Fibroblast of villous mesenchyme (primary cell): ENCODE measurements around the gene AFAP1L1. TPM values are rescaled to one million over a fixed set of nuclear protein-coding genes. Genes with fewer than 3 reads are reported as not detected.
"Not testable (repeated sequence)": the region's sequence is repeated elsewhere in the genome, so short reads cannot be mapped to it uniquely, and the experiment has no call there.

Experiments used
- DNase-seq: peaks from one replicate; pipeline ENCODE4 v3.0.0-alpha.2; 2010; ENCODE audit warnings: low read depth
- H3K4me3 ChIP-seq: 2 replicates; pipeline ENCODE4 v1.5.1; 2011; ENCODE audit warnings: low read depth, mild to moderate bottlenecking, low read length
- total RNA-seq: library from RNA; depleted of rRNA; stranded (reverse); fragments of >200 nt; gene quantifications from 2 replicates; pipeline ENCODE4 v1.2.3, GENCODE V29; 2012
- TF ChIP-seq, protein P1 (sequence below): IDR thresholded peaks from 2 replicates; pipeline ENCODE4 v1.5.1; 2012; ENCODE audit warnings: low read depth, mild to moderate bottlenecking, low read length; ENCODE audit not compliant: insufficient read depth

AFAP1L1 gene
- total RNA-seq, 1 donor, result 10.8 TPM

DNA sequence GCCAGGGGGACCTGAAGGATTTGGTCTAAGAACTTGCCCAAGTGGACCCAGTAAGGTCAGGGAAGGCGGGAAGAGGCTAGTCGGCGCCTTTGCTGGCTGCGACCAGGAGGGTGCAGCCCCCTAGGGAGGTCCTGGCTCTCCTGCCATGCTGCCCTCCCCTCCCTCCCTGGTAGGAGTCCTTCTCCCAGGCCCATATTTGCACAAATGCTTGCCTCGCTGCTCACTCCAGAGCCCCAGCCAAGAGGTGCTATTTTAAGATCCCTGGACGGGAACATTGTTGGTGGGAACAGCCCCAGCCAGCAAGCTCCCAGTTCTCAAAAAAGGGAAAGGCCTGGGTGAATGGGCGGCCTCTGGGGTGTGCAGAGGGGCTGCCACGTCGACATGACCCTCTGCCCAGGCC, 111.7 kb downstream of the AFAP1L1 start:
- TF ChIP-seq, protein P1, sequence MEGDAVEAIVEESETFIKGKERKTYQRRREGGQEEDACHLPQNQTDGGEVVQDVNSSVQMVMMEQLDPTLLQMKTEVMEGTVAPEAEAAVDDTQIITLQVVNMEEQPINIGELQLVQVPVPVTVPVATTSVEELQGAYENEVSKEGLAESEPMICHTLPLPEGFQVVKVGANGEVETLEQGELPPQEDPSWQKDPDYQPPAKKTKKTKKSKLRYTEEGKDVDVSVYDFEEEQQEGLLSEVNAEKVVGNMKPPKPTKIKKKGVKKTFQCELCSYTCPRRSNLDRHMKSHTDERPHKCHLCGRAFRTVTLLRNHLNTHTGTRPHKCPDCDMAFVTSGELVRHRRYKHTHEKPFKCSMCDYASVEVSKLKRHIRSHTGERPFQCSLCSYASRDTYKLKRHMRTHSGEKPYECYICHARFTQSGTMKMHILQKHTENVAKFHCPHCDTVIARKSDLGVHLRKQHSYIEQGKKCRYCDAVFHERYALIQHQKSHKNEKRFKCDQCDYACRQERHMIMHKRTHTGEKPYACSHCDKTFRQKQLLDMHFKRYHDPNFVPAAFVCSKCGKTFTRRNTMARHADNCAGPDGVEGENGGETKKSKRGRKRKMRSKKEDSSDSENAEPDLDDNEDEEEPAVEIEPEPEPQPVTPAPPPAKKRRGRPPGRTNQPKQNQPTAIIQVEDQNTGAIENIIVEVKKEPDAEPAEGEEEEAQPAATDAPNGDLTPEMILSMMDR, result no peak
- DNase-seq, result peak; percentile 37

DNA sequence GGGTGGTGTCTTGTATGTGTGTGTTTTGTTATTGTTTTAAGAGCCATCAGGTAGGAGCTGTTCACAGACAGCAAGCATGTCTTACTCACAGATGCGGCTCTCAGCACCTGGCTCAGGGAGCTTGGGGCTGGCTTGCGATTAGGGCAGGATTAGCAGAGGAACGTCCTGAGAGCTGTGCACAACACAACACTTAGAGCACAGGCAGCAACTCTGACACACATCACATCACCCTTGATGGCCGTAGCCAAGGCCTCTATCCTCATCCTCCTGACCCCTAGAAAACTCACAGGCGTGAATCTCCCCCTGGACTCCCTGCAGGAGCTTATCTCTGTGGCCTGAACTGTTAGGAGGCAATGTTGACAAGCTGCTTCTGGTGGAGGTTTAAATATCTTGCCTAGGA, 114.5 kb downstream of the AFAP1L1 start:
- DNase-seq, result peak; percentile 73
- no peak overlapping the region for H3K4me3 ChIP-seq
- TF ChIP-seq, protein P1, result no peak

More for the DNA sequence above, 111.7 kb downstream of the AFAP1L1 start:
- H3K4me3 ChIP-seq, result no peak overlapping the region

DNA sequence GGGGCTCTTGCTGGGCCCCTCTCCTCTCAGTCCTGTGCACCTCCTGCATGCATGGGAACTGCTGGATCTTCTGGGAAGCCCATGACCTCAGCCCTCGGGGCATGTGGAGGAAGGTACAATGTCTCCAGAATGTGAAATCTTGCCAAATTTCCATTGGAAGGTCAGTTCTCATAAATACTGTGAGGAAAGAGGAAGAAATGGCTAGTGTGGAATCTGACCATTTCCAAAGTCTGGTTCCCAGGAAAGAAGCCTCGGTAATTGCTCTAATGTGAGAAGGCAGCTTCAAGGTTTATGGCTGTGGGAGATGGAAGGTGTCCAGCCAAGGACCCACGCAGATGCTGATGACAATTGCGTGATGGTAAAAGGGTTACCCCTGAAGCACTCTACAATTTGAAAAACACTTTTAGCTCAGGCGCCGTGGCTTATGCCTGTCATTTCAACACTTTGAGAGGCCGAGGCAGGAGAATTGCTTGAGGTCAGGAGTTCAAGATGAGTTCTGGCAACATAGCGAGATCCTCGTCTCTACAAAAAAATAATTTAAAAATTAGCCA, 115.5 kb downstream of the AFAP1L1 start:
- DNase-seq, result peak; percentile 97
- no peak overlapping the region for H3K4me3 ChIP-seq
- TF ChIP-seq, protein P1, result no peak

DNA sequence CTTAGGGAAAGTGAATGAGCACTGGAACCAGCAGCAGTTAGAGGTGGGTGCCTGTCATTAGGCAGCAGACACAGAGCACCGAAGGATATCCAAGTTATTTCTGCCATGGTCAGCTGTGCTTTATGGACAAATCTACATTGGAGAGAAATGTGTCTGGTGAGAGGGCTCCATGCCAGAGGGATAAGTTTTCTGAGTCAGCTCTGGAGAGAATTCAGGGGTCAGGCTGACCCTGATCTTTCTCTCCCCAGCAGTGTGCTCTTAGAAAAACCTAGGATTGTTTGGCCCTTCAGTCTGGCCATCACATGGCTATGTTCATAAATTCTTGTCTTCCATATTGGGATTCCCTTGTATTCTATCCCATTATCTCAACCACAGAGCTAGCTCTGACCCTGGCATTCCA, 116.3 kb downstream of the AFAP1L1 start:
- TF ChIP-seq, protein P1, result no peak
- H3K4me3 ChIP-seq, result no peak overlapping the region
- peak; percentile 98 for DNase-seq

DNA sequence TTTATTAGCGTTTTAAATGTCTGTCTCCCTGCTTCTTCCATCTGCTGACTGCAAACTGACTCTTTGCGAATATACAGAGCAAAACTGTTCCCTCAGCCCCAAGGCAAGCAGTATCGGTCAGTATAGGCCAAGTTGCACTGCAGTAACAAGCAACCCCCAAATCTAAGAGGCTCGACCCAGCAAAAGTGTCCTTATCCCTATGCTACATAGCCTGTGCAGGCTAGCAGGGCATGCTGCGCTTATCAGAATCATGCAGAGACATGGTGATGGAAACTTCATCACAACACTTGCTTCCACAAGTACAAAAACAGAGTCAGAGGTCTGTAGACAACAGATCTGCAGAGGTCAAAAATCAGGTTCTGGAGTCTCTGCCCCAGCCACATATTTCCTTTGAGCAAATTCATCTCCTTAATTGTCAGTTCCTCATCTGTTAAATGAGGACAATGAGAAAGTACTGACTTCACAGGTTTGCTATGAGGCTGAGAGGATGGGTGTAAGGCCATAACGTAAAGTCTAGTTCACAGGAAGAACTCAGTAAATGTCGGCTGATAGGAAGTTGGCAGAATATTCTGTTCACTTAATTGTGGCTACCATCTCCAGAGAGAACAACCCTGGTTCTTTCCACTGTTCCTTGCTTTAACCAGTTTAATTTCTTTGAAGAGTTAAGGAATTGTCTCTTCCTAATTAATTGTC, 117.0 kb downstream of the AFAP1L1 start:
- peak; percentile 22 for DNase-seq
- TF ChIP-seq, protein P1, result no peak

DNA sequence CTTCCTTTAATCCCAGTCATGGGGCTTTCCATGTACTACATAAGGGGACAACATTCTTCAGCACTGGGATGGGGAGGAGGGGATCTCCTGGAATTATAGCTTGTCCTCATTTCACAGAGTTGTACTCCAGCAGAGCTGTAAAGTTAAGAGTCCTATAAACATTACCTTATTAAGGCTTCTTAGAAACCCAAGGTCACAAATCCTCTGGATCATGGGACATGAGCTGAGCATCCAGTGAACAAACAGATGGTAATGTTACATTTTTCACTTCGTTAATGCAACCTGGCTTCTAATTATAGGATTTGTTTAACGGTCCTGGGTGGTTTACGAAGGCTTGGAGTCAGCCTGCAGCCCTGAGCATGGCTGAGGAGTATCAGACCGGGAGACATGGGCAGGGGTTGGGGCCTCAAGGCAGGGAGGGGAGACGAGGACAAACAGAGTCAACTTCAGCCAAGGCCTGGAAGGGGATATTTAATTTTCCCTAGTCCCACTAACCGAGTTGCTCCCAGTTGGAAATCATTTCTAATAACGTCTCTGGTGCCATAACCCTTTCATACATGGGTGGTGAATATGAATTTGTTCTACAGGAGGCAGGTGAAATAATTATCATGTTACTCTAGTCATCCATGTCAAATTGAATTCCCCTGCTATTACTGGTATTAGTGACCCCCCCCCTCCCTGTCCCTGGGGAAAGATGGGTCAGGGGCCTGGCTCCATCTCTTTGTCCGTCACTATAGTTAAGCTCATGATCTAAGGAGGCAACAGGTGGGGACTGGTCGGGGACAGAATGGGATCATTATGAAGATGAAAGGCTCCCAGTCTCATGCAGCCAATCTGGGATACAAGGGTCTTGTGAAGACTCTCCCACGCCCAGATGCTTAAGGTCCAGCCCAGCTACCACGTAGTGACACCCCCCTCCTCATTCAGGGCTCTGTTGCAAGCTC, 118.2 kb downstream of the AFAP1L1 start:
- peak; percentile 93 for DNase-seq
- H3K4me3 ChIP-seq, result no peak overlapping the region
- TF ChIP-seq, protein P1, result no peak

More for the DNA sequence above, 117.0 kb downstream of the AFAP1L1 start:
- H3K4me3 ChIP-seq, result no peak overlapping the region

DNA sequence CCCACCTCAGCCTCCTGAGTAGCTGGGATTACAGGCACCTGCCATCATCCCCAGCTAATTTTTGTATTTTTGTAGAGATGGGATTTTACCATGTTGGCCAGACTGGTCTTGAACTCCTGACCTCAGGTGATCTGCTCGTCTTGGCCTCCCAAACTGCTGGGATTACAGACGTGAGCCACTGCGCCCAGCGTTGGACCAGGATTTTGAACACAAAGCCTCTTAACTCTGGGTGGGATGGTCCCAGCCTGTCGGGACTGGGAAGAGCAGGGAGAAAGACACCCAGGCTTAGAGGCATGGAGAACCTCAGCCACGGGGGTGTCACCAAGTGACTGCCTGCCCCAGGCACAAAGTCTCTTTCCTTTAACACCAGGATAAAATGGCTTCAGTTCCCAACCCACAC, 119.4 kb downstream of the AFAP1L1 start:
- H3K4me3 ChIP-seq, DNase-seq: not testable (repeated sequence)
